Stimulated activated CD8-positive, alpha-beta memory T cell treated with anti-CD3 and anti-CD28 coated beads, Interleukin-7, amount 100 ng/mL, for 4 hours (primary cell): ENCODE measurements around the gene ZXDC.

ENCODE experiments used
- DNase-seq, 2 donors: peaks; one replicate each; pipeline ENCODE4 v3.0.0-alpha.2; 2020; ENCODE audit warnings: low read depth in 2 of 2

ZXDC gene

GRCh38 chr3:126395846-126396513 is 79.7 kb downstream of the ZXDC start:
- no peak for DNase-seq

- no peak for DNase-seq
These were observed 80.7 kb downstream of the ZXDC start for GRCh38 chr3:126394977-126395321.

GRCh38 chr3:126394179-126394976 is 81.3 kb downstream of the ZXDC start, which contains the start of gene CFAP100:
TSS of gene CFAP100 (plus strand) at chr3:126394909. CDS start at chr3:126396001, 1,092 bp downstream.
- DNase-seq, result no peak

GRCh38 chr3:126393563-126393962 is 82.1 kb downstream of the ZXDC start:
- DNase-seq, result no peak

GRCh38 chr3:126392246-126392645 is 83.4 kb downstream of the ZXDC start:
- no peak for DNase-seq

GRCh38 chr3:126391631-126392030 is 84.1 kb downstream of the ZXDC start:
- DNase-seq, result no peak

- no peak for DNase-seq
These were observed 84.9 kb downstream of the ZXDC start for GRCh38 chr3:126390751-126391150.

GRCh38 chr3:126390201-126390600 is 85.5 kb downstream of the ZXDC start:
- no peak for DNase-seq

- DNase-seq, result no peak
These were observed 85.9 kb downstream of the ZXDC start for GRCh38 chr3:126389794-126390146.

- DNase-seq, result peak in 1 of 2 donors; percentile 5
These were observed 86.4 kb downstream of the ZXDC start for GRCh38 chr3:126389112-126389793.
